HG03025 (cell line): ENCODE results near the gene ELOVL7.
A peak's percentile ranks its signal among the peaks of the same experiment; 100 is the strongest.
"Not testable (repeated sequence)": the region's sequence is repeated elsewhere in the genome, so short reads cannot be mapped to it uniquely, and the experiment has no call there.

ENCODE experiments used
- ATAC-seq: cut with Tn5 transposase; IDR thresholded peaks from one replicate; pipeline ENCODE4 v1.9.1; 2021; ENCODE audit warnings: mild to moderate bottlenecking, moderate library complexity; ENCODE audit not compliant: unreplicated experiment, low FRiP score

ELOVL7 gene

GRCh38 chr5:60843936-60844905 is at the start of gene ELOVL7:
Gene ELOVL7 (minus strand): TSS chr5:60844269. CDS start chr5:60787397, 56,872 bp downstream.
- peak; percentile 84 for ATAC-seq

GRCh38 chr5:60893521-60893920 is 49.5 kb upstream of the ELOVL7 start:
- ATAC-seq: no peak

- ATAC-seq: no peak
Measured at GRCh38 chr5:60891667-60892066, 47.6 kb upstream of the ELOVL7 start.

GRCh38 chr5:60888359-60889061 is 44.4 kb upstream of the ELOVL7 start:
- ATAC-seq: no peak

- no peak for ATAC-seq
Measured at GRCh38 chr5:60887746-60888145, 43.7 kb upstream of the ELOVL7 start.

- ATAC-seq: no peak
Measured at GRCh38 chr5:60887096-60887495, 43.0 kb upstream of the ELOVL7 start.

GRCh38 chr5:60886158-60886557 is 42.1 kb upstream of the ELOVL7 start:
- ATAC-seq: no peak

- no peak for ATAC-seq
Measured at GRCh38 chr5:60883229-60883628, 39.2 kb upstream of the ELOVL7 start.

GRCh38 chr5:60872892-60873291 is 28.8 kb upstream of the ELOVL7 start:
- no peak for ATAC-seq

GRCh38 chr5:60870857-60871256 is 26.8 kb upstream of the ELOVL7 start:
- no peak for ATAC-seq

GRCh38 chr5:60860572-60860971 is 16.5 kb upstream of the ELOVL7 start:
- not testable (repeated sequence) for ATAC-seq

GRCh38 chr5:60856066-60856465 is 12.0 kb upstream of the ELOVL7 start:
- no peak for ATAC-seq

GRCh38 chr5:60852940-60853339 is 8.9 kb upstream of the ELOVL7 start:
- ATAC-seq: no peak

GRCh38 chr5:60852317-60852716 is 8.2 kb upstream of the ELOVL7 start:
- no peak for ATAC-seq

- ATAC-seq: no peak
Measured at GRCh38 chr5:60851626-60852025, 7.6 kb upstream of the ELOVL7 start.

GRCh38 chr5:60846298-60846697 is 2.2 kb upstream of the ELOVL7 start:
- no peak for ATAC-seq

GRCh38 chr5:60843386-60843935 is 608 bp downstream of the ELOVL7 start:
- peak; percentile 16 for ATAC-seq

- ATAC-seq: no peak
Measured at GRCh38 chr5:60842871-60843385, 1.1 kb downstream of the ELOVL7 start.

- no peak for ATAC-seq
Measured at GRCh38 chr5:60841361-60841760, 2.7 kb downstream of the ELOVL7 start.

GRCh38 chr5:60836131-60836530 is 7.9 kb downstream of the ELOVL7 start:
- no peak for ATAC-seq

GRCh38 chr5:60835554-60835953 is 8.5 kb downstream of the ELOVL7 start:
- no peak for ATAC-seq
